Islet of Langerhans (tissue), 1 donor: ENCODE measurements around the gene NAPSA.
"Not testable (repeated sequence)": the region's sequence is repeated elsewhere in the genome, so short reads cannot be mapped to it uniquely, and the experiment has no call there.

ENCODE experiments used
- FAIRE-seq: peaks from one replicate; lab custom pipeline; 2011; peaks lifted over from hg19 to GRCh38; lab: Jason Lieb, UNC

Gene NAPSA

GRCh38 chr19:50329926-50330294 lies 35.5 kb downstream of the NAPSA start:
- not testable (repeated sequence) for FAIRE-seq

DNA sequence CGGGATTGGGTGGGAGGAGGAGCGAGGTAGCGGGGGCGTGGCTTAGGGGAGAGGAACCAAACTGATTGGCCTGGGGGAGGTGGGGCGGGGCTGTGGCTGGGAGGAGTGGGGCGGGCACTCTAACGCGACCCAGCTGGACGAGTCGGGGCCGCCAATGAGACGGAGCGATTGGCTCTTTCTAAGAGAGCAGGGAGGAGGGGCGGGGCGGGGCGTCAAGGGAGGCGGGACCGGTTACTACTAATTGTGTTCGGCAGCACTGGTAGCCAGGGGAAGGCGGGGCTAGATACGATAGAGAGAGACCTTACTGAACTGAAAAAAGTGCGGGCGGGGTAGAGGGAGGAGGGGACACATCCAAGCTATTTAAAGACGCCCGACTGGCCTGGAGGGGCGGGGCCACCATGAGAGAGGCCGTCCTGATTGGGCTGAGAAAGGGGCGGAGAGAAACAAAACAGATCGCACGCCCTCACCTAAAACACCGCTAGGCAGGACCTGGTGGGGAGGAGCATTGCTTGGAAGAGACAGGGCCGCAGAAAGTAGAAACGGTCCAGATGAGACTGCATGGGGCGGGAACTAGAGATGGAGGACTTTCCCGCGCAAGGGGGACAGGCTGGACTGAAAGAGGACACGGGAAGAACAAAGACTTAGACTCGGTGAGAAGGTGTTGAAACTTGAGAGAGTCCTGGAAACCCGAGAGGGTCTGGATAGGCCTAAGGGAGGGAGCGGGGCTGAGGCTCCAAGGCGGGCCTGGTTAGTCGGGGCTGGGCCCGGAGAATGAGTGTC lies 36.1 kb downstream of the NAPSA start, which contains the start of gene KCNC3:
KCNC3 (minus strand) TSS at position 232 of the 780 bp plus-strand sequence. CDS start 295 bp downstream, outside the sequence.
- FAIRE-seq: peak; percentile 76

DNA sequence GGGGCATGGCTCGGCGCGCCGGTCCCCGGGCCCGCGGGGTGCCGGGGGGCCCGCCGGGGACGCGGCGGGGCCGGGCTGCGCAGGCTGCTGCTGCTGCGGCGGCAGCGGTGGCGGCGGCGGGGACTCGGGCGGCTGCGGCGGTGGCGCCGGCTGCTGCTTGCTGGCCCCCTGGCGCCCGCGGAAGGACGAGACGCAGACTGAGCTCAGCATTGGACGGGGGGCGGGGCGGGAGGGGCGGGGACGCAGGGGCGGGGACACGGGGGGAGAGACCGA lies 36.6 kb downstream of the NAPSA start:
- FAIRE-seq: no peak

- FAIRE-seq: no peak
Observed at GRCh38 chr19:50328224-50328872, 37.1 kb downstream of the NAPSA start.

DNA sequence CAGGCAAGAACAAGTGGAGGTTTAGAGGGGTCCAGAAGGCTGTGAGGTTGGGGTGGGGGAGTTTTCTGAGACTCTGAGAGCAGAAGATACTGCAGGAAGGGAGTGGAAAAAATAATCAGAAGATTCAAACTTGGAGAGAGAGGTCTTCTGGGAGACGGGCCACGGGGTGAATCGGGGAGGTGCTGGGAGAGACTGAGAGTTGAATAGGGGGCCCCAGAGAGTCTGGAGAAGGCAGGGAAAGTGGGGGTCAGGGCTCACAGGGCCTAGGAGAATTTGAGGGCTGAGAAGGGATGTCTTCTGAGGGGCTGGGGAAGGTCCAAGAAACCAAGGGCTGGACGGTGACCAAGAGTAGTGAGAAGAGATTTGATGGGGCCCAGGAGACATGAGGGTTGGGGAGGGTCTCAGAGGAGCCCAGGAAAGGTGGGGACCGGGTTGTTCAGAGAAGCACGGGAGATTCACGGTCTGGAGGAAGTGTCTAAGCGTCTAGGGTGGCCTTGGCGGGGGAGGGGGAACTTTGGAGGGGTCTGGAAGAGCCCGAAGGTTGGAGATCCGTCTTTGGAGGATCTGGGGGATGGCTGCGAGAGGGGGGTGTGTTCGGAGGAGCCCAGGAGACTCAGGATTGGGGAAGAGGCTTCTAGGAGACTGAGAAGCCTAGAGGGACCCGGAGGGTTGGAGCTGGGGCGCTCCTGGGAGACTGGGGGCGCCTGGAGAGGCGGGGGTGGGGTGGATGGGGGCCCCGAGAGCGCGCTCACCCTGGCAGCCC lies 37.8 kb downstream of the NAPSA start:
- FAIRE-seq: no peak

- no peak for FAIRE-seq
Observed at GRCh38 chr19:50327013-50327412, 38.4 kb downstream of the NAPSA start.

DNA sequence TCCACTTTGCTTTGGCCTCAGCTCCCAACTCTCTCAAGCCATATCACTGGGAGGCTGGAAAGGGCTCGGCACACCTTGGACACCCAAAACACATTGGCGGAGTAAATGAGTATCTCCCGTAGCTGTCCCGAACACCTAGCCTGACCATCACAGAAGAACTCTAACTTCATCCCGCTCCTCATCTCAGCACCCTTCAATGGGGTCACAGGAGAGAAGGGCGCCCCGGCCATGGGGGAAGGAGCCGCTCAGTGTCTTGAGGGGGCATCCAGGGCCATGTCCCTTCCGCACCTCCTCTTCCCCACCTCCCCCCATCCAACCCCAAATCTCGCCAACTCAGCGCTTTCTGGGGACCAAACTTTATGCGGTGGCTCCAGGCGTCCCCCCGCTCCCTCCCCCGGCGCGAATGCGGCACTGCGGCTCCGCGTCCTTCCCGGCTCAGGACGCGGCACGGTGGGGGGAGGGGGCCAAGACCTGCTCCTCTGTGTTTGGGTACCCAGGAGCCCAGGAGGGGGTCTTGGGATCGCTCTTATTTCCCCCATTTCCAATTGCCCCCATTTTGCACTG lies 39.3 kb downstream of the NAPSA start:
- no peak for FAIRE-seq

GRCh38 chr19:50325310-50326100 lies 39.9 kb downstream of the NAPSA start:
- no peak for FAIRE-seq

DNA sequence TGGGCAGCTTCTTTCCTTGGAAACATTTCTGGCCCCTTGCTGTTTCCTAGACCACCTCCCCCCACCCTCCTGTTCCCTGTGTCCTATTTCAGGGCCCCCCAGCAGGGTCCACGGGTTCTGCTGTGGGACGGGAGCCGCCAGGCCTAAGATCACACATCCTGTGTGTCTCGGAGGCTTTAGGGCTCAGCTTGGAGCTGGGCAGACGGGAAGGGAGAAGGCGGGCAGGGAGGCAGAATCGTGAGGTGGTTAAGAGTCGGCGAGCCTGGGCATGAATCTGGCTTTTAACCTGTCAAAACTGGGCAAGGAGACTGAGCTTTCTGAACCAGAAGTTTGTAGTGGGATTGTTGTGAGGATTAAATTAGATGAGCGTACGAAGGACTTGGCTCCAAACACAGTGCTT lies 41.1 kb downstream of the NAPSA start:
- no peak for FAIRE-seq

DNA sequence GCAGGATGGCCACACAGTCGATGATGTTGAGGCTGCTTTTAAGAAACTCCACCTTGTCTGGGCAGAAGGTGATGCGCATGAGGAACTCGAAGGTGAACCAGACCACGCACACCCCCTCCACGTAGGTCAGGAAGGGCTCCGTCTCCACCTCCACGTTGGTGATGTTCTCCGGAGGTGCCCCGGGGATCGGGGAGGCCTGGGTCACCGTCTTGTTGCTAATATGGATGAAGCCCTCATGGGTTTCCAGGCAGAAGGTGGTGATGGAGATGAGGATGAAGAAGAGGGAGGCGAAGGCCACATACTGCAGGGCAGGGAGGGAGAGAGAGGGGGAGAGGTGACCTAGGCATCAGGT lies 41.7 kb downstream of the NAPSA start:
- FAIRE-seq: no peak

- no peak for FAIRE-seq
Observed at GRCh38 chr19:50322931-50323781, 42.3 kb downstream of the NAPSA start.

DNA sequence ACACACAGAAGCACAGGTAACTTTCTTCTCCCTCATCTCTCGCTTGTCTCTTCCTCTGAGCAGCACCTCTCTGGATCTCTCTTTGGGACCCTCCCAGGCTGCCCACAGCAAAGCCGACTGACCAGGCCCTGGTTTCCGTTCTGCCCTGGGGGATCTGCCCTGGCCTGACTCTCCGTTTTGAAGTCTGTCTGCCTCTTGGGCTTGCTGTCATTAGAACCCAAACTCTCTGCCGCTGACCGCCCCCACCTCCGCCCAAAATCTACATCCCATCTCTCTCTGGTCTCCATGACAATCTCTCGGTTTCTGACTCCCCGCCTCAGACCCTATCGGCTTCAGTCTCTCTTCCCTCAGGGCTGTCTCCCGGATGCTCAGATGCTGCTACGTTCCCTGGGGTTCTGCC lies 43.2 kb downstream of the NAPSA start:
- no peak for FAIRE-seq

- FAIRE-seq: no peak
Observed at GRCh38 chr19:50321831-50322230, 43.6 kb downstream of the NAPSA start.

- FAIRE-seq: no peak
Observed at GRCh38 chr19:50320596-50320995, 44.8 kb downstream of the NAPSA start.

GRCh38 chr19:50320051-50320450 lies 45.4 kb downstream of the NAPSA start:
- FAIRE-seq: no peak

DNA sequence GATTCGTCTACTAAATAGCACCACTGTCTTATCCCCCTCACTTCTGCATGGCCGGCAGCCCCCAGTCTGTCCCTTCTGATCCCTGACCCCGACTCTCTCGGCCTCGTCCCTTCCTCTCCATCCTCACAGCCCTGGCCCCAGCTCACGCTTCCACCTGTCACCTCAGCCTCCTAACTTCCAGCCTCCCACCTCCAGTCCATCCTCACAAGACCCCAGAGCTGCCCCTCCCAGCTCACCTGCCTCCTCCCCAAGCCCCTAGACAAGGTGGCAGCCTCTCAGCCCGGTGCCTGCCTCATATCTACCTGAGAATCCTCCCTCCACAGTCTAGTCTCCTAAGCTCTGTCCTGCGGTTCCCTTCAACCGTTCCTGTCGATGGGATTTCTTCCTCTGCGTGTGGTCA lies 46.3 kb downstream of the NAPSA start:
- no peak for FAIRE-seq

GRCh38 chr19:50318438-50318837 lies 47.0 kb downstream of the NAPSA start:
- no peak for FAIRE-seq

DNA sequence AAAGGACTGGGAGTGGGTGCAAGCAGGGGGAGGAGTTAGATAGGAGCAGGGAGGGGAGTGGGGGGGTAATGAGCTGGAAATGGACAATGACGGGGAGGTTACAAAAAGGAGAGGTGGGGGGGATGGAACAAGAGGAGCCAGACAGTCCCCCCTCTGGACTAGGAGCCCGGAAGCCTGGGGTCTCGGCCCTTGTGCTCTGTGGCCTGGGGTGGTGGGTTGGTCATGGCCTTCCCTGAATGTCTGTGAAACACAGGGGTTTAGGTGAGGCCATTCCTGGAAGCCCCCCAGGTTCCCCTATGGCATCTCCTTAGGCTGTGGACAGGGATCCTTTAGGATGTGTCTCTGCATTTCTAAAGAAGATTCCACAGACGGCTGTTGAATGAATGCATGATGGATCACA lies 48.3 kb downstream of the NAPSA start:
- FAIRE-seq: no peak

GRCh38 chr19:50315773-50316448 lies 49.5 kb downstream of the NAPSA start:
- no peak for FAIRE-seq
